NCI-H2081 (cell line): Measurements from ENCODE around the gene JAKMIP1.
A peak's percentile ranks its signal among the peaks of the same experiment; 100 is the strongest.

Source experiments
- DNase-seq, 2 experiments: peaks; one replicate each; lab custom pipeline; 2025; lab: John Stamatoyannopoulos, UW

Gene JAKMIP1

DNA sequence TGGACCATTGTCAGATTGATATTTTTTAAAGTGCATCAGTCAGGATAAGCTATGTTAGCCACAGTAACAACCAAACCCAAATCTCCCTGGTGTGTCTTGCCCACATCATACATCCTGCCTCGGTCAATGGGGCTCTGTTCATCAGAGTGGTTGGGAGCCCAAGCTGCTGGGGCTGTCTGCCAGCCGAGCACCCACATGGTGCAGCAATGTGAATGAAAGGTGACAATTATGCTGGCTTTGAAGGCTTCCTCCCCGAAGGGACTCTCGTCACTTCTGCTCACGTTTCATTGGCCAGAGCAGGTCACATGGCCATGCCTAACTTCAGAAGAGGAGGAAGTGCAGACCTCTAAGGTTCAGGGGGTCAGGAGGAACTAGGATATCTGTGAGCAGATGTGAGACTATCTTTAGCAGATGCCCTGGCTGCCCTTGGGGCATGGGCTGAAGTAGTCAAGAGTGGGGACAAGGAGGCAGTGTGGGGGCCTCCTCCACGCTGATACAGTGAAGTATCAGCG, 1.3 kb upstream of the JAKMIP1 start:
- DNase-seq, result no peak

DNA sequence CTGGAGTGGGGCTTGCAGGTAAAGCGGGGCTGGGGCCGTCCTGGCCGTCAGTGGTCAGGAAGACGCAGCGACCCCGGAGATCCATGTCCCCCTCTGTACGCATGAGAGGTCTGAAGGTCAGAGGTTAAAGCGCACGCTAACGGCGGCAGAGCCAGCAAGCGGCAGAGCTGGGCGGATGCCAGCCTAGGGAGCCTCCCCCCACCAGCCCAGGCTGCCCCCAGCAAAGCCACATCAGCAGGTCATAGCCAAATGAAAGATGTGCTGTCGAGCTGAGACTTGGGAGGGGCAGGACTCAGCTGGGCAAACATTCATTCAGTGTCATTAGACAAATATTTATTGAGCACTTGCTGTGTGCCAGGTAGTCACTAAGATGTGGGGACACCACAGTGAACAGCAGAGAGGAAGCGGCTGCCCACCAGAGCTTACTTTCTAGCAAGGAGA, 593 bp upstream of the JAKMIP1 start:
- peak; percentile 7 to 65 for DNase-seq

DNA sequence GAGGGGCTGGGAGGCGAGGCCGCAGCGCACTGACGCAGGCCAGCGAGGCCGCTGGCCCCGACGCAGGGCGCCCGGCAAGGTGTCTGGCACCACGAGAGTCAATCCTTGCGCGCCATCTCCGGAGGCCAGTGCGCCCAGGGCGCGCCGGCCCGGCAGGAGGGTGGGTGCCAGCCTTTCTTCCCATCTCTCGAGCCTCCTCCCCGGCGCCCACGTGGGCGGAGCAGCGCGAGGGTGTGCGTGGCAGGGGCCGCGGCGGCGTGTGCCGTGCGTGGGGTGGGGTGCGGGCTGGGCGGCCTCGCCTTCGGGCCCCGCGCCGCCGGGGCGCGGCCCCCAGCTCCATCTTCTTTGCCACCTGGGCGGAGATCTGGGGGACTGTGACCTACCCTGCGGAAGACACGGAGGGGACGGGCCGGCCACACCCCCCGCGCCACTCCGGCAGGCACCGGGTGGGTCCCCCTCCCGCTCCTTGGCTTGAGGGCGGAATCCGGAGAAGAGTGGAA, 877 bp downstream of the JAKMIP1 start:
- DNase-seq, result no peak

DNA sequence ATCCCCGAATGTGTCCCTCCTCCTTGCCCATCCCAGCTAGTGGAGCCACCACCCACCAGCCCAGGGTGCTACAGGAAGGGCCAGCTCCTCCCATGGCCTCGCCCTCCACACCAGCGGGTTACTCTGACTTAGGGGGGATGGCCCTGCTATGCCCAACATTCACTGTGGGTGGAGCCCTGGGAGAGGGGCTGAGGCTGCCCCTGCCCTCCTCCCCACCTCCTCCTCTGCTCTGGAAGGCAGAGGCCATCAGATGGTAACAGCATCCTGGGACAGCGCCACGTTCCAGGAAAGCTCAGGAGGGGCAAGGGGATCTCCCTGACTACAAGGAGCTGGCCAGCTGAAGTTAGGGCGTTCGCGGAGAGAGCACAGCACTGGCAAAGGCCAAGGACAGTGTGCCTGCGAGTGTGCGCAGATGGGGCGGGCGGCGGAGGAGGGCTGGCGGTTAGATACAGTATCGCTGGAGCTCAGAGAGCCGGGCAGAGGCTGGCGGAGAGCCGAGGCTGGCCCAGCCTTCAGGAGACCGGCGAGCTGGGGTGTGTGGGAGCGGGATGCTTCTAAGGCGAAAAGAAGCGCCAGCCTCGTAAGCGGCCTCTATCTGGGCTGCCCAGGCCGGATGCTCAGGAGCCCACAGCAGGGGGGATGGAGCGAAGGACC, 1.5 kb downstream of the JAKMIP1 start:
- no peak for DNase-seq

DNA sequence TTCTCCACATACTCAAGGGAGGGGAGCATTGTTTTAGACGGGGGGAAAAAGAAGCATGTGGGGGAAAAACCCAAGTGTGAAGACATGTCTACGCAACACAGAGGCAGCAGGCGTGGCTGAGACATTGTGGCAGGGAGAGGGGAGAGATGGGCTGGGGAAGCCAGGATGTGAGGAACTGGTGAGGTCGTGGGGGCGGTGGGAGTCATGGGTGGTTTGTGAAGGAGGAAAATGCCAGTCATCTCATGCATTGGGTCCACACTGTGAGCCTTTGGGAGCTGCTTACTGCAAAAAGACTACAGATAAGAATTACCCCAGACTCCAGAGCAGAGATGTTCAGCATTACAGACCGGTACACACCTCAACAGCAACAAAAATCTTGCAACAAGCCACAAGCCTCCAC, 2.1 kb downstream of the JAKMIP1 start:
- no peak for DNase-seq

DNA sequence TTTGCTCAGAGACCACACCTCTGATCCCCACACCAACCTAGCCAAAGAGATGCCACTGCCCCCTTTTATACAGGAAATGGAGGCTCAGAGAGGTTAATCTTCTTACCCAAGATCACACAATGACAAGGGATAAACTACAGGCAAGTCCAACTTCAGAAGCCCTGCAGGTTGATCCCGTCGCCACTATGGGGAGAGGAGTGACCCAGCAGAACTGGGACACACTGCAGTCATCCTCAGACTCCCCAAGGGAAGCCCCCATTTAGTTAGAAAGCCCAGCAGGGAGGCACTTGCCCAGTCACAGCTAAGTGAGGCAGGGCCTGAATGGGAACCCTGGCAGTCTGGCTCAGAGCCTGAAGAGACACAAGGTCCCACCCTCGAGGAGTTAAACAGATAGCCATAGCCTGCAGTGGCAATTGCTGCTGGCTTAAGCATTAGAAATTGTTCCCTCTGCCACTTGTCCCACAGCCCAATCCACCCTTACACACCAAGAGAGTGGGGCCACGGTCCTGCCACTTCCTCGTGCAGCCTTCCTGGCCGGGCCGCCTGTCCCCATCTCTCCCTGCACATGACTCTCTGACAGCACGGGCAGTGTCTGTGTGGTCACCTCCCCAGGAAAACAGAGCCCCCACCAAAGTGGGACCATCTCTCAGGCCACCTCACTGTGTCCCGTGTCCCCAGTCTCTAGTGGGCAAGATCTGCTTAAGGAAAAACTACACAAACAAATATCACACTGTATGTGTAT, 2.7 kb downstream of the JAKMIP1 start:
- DNase-seq, result no peak

DNA sequence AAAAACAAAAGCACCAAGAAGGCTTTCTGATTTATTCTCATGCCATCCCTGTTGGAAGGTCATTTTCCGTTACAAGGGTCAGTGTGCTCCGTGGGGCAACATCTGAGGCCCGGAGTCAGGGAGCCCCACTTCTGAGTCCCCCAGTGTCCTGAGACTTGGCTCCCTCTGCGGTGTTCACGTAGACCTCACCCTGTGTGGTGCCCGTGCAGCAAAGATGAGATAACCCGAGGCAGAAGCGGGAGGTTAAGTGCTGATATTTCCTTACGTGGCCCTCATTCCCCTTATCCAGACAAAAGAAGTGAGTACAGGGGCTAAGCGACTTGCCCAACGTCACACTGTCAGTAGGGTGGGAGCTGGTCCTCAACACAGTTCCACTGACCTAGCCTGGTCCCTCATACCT, 3.5 kb downstream of the JAKMIP1 start:
- no peak for DNase-seq

DNA sequence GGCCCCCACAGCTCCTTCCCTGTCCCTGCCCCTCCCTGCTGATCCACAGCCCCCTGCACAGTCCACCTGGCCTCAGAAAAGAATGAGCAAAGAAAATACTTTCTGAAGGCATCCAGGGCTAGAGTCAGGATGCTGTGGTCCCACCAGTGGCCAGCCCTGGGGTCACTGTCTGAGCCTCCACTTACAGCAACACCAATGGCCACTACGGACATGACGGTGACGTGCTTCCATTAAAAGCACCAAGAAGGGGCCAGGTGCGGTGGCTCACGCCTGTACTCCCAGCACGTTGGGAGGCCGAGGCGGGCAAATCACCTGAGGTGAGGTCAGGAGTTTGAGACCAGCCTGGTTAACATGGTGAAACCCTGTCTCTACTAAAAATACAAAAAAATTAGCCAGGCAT, 4.0 kb downstream of the JAKMIP1 start:
- DNase-seq, result no peak

DNA sequence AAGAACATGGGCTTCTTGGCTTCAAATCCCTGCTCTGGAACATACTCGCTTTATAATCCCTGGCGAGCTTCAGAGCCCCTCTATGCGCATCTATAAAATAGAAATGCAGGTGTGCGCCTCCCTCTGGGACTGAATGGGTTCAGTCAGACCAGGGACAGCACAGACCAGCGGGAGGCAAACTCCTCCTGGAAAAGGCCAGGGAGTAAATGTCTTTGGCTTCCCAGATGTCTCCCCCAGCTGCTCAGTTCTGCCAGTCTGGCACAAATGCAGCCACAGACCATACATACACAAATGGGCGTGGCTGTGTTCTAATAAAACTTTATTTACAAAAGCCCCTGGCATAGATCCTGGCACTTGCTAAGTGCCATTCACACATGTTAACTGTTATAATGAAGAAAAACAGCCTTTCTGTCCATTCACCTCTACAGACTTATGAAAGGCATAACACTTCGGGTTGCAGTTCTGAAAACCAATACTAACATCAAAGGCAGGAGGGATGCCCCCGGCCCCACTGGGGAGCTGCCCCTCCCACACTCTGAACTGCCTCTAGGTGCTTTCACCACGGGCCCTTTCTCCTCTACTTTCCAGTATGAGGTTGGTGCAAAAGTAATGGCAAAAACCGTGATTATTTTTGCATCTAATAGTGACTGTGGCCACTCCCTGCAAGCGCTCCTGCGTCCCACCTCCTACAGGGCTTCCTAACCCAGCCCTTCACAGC, 4.6 kb downstream of the JAKMIP1 start:
- DNase-seq, result peak; percentile 21 to 37

DNA sequence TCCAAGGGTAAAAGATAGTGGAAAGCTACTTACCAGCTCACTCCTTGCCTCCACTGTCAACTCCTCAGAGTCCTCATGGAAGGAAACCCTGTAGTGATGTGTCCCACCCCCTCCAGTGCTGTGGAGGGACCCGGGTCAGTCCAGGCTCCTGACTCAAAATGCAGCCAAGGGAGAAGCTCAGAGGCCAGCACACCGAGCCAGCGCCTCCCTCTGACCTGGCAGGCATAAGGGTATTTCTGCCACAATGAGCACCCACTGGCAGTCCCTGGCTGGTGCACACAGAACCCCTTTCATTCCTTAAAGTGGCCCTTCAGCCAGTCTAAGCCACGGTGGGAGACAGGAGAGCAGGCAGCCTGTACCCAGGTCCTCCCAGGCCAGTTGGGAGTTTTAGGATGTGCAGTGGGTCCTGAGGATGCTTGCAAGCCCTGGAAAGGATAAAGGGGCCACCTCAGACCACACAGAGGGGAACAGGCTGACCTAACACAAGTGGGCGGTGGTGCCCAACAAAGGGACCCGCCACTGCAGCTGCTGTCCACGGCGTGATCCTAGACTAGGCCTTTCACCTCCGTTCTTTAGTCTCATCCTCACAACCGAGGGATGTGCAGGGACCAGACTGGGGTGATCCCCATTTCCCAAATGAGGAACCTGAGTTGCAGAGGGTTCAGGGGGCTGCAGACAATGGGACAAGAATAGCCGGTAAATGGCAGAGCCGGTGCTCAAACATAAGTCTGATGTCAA, 5.7 kb downstream of the JAKMIP1 start:
- DNase-seq, result no peak

DNA sequence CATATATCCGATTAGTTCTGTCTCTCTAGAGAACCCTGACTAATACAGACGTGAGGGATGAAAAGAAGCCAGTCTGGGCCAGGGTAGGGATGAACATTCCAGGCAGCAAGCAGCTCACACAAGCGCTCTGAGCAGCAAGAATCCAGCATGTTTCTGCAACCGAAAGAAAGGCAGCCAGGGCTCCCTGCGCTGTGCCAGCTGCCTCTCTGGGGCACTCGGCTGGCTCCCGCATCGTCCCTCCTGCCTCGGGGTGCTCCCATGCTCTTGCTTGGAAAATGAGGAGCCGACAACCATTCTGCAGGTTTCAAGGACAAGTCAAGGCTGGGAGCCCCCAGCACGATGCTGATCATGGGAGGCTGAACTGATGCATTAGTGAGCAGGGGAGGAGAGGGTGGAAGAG, 7.0 kb downstream of the JAKMIP1 start:
- no peak for DNase-seq

DNA sequence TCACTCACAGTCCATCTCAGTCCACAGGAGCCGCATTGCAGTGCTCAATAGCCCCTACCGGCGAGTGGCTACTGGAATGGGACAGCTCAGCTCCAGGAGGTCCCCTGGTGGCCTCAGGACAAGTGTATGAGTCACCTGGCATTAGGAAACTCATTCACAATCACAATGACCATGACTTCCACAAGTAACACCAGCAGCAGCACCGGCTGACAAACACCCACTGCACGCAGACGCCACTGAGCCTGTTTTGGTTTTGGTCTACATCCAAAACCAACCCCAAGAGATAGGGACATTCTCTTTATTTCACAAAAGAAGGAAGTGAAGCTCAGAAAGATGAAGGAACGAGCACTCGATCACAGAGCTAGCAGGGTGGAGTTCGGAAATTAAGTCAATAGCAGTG, 8.1 kb downstream of the JAKMIP1 start:
- no peak for DNase-seq

DNA sequence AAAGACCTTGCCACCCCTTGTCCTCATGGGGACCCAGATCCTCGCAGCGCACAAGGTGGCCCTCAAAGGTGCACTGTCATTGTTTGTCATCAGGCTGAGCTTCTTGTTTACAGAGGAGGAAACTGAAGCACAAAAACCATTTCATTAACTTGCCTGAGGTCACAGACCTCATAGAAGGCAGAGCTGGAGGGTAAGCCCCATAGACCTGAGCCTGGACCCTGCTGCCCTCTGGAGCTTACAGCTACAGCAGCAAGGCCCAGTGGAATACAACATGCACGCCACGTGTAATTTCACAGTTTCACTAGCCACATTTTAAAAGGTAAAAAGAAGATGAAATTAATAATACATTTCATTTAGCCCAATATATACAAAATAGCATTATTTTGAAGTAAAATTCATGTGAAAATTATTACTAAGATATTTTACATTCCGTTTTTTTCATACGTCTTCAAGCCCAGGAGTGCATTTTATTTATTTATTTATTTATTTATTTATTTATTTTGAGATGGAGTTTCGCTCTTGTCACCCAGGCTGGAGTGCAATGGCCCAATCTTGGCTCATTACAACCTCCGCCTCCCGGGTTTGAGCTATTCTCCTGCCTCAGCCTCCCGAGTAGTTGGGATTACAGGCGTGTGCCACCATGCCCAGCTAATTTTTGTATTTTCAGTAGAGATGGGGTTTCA, 8.8 kb downstream of the JAKMIP1 start:
- no peak for DNase-seq

DNA sequence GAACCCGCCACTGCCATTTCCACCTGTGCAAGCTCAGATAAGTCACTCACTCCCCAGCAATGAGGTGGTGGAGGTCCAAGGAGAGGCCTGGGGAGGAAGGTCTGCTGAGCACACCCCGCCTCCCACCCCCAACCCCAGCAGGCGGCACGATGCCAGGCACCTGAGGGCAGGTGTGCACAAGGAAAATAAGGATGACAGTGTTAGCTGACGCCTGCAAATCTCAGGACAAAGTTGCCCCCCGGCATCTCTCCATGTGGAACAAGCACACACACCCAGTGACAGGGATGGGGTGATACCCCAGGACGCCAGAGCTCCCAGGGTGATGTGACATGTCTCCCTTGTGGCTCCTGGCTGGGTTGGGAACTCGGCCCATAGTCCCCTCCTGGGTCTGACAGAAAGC, 9.9 kb downstream of the JAKMIP1 start:
- DNase-seq, result no peak

DNA sequence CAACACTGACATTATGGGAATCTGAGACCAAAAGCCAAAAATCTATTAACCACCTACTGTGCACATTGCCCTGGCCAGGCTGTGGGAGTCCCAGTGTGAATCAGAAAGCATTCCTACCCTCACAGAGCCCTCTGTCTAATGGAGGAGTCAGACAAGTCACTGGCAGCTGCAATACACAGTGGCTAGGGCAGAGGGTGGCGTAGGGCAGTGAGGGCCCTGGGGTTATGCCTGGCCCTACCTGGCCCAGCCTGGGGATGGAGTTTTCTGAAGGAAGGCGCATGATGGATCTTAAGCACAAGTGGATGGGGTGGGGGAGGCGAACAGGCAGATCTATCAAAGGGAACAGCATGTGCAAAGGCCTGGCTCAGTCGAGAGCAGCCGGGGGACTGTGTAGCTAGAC, 10.8 kb downstream of the JAKMIP1 start:
- no peak for DNase-seq

DNA sequence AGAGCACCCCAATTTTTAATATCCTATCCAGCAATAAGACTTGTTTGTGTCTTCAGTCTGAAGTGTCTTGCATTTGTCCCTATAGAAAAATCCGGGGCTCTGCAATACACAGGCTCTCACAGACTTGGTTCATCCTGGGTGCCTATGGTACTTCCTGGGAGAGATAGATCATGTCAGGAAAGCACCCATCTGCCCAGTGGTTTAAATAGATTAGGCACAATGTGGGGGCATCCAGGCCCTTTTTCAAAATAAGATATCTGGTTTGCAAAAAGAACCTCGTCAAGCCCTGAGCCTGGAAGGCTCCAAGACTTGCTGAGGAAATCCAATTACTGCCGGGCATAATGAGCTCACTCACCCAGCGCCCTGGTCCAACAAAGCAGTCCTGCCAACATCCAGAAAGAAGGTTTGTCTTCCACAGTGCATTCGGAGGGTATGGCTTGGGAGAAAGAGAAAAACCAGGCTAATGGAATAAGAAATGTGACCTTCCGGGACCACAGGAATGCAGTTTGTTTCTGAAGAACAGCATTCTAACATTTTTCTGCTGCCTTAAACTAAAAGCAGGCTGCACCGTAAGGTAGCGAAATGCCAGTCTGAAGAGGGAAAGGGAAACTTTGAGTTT, 11.6 kb downstream of the JAKMIP1 start:
- no peak for DNase-seq

DNA sequence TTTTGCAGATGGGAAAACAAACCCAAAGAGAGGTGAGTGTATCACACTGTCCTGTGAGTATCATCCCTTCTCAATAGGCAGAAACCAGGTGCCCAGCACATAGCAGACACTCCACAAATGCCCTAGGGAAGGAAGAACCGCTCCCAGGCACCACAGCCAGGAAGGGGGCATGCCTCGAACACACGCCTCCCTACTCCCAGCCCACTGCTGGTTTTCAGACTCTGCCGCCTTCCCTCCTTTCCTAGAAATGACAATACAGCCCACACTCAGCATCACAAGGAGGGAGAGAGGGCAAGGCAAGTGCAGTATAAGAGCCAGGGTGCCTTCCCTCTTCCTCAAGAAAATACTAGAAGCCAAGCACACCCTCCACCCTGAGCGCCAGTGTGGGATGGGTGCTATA, 16.2 kb downstream of the JAKMIP1 start:
- no peak for DNase-seq

DNA sequence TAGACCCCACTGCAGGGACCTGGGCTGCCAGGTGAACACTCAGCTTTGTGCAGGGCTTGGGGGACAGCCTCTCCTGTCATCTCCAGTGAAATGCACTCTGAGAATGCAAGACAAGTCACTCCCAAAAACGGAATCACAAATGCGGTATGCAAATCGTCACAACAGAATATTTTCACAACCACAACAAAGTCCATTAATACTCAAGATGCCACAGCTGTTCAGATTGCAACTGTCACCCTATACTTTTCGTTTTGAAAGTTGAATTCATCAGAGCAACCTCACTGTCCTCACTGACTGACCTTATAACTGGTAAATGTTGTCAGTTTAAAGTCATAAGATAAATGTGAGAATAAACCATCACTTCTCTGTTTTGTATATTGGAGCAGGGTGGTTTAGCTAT, 16.6 kb downstream of the JAKMIP1 start:
- DNase-seq, result no peak

DNA sequence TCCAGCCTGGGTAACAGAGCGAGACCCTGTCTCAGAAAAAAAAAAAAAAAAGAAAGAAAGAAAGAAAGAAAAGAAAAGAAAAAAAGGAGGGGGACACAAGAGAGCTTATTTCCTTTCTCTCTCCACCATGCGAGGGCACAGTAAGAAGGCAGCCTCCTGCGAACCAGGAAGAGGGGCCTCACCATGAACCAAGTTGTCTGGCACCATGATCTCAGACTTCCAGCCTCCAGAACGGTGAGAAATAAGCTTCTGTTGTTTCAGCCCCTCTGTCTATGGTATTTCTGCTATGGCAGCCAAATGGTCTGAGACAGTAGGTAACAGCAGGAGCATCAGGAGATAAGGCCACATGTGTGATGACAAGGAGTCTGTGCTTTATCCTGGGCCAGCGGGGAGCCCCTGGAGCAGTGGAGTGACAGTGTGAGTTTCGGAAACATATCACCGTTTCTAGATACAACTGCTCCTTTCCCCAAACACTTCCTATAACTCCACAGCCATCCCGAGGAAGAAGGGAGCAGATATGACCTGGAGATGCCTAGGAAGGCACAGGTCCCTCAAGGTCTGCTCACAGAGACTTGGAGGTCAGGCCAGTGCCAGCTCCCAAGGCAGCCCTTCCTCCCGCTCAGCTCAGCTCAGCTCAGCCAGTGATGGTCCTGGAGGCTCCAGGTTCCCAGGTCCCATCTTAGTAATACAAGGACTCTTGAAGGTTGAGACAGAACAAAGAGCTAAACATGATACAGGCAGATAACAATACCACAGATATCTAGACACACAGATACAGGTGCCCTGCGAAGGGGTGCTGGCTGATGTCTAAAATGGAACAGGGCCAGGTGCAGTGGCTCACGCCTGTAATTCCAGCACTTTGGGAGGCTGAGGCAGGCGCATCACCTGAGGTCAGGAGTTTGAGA, 17.7 kb downstream of the JAKMIP1 start:
- no peak for DNase-seq
